ENCODE results near the gene CACNA1H.

DNA sequence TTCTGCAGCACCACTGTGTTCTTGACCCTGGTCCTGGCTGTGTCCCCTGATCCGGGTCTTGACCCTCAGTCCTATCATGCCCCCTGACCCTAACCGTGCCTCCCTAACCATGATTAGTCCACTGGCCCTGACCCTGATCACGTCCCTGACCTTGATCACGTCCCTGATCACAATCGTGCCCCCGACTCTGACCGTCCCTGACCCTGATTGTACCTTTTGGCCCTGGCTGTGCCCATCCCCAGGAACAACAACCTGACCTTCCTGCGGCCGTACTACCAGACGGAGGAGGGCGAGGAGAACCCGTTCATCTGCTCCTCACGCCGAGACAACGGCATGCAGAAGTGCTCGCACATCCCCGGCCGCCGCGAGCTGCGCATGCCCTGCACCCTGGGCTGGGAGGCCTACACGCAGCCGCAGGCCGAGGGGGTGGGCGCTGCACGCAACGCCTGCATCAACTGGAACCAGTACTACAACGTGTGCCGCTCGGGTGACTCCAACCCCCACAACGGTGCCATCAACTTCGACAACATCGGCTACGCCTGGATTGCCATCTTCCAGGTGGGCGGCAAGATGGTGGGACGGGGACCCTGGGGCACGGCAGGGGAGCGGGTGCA is 47.2 kb downstream of the CACNA1H start:
- TF ChIP-seq CTCF (IDR thresholded peaks at IDR 0.05; ENCODE audit: low read depth, low read length) (no peak), POLR2A (IDR thresholded peaks at IDR 0.05; ENCODE audit: extremely low read depth, insufficient read length) (no peak)
